ENCODE data around the gene ACBD6.

Gene ACBD6

GRCh38 chr1:180239145-180240096 lies 263.0 kb downstream of the ACBD6 start:
- no peak for DNase-seq (ENCODE audit: low read depth)

GRCh38 chr1:180238675-180239074 lies 263.7 kb downstream of the ACBD6 start:
- no peak for DNase-seq (ENCODE audit: low read depth)
